ENCODE data around the gene R3HDM2.
"Not testable (repeated sequence)": the region's sequence is repeated elsewhere in the genome, so short reads cannot be mapped to it uniquely, and the experiment has no call there.

Gene R3HDM2

DNA sequence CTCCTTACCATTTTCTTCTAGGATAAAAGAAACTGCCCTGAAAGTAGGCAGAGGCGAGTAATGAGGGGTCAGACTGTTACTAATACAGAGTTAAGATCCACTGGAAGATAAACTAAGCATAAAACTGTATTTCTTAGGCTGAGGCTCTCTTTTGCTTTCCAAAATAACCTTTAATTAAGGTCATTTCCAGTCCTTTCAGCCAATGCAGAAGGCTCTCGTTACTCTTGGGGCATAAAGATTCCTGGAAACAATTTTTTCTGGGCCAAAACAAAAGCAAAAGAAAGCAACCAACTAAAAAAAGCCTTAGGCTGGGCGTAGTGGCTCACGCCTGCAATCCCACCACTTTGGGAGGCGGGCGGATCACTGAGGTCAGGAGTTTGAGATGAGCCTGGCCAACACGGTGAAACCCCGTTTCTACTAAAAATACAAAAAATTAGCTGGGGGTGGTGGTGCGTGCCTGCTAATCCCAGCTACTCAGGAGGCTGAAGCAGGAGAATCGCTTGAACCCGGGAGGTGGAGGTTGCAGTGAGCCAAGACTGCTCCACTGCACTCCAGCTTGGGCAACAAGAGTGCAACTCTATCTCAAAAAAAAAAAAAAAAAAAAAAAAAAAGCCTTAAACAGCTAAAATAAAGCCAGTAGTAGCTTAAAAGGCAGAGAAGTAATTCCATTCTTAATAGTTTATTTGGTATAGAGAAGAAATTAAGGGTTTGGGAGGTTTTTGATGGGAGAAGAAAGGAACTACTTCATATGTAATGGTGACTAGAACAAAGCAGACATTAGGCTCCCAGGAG, 111.0 kb downstream of the R3HDM2 start:
- DNase-seq = no peak

DNA sequence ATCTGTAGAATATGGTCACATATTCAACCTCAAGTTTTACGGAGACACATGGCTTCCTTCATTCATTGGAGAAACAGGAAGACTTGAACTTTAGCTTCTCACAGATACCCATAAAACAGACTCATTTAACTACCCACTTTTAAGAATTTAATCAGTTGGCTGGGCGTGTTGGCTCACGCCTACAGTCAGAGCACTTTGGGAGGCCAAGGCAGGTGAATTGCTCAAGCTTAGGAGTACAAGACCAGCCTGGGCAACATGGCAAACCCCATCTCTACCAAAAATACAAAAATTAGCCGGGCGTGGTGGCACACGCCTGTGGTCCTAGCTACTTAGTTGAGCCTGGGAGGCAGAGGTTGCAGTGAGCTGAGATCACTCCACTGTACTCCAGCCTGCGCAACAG, 115.2 kb downstream of the R3HDM2 start:
- no peak for DNase-seq

DNA sequence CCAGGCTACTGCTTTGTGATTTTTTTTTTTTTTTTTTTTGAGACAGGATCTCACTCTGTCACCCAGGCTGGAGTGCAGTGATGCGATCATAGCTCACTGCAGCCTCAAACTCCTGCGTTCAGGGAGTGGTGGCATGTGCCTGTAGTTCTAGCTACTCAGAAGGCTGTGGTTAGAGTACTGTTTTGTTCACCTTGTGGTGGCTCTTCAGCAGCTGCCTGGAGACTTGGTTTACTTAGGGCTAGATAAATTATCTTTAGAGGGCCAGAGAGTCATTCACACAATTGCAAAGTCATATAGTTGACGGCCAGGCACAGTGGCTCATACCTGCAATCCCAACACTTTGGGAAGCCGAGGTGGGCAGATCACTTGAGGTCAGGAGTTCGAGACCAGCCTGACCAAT, 118.6 kb downstream of the R3HDM2 start:
- DNase-seq = not testable (repeated sequence)

DNA sequence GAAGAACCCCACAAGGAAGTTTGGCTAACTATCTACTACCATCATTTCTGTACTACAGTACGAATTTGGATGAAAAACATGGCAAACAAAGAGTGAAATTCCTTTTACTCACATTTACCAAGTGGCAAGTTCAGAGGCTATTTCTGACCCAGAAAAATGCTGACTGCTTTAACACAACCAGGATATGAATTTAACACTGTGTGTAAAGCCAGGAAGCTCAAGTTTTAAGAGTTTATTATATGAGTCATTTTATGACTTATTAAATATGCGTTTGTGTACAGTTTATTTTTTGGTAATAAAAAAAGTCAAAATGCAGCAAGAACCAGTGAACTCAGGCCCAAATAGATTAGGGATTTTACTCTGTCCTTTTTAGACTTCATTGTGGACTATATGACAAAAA, 121.4 kb downstream of the R3HDM2 start:
- DNase-seq = no peak

DNA sequence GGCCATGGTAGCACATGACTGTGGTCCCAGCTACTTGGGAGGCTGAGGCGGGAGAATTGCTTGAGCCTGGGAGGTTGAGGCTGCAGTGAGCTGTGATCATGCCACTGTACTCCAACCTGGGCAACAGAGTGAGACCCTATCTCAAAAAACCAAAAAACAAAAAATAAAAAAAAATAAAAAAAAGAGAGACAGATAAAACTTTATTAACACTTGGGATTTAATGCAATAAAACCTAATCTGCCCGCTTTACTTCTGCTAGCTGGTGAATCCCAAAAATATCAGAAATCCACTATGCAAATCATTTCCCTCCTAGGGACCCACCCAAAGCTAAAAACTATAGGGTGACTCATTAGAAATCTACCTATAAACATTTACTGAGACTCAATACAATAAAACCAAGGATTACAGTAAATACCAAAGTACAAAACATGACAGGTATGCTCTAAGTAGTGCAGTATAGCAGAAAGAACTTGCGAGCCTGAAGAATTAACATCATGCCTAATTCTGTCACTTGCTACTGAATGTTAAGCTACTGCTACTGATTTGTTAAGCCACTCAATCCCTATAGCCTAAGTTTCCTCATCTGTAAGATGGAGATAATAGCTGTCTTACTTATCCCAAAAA, 129.8 kb downstream of the R3HDM2 start:
- DNase-seq = no peak

DNA sequence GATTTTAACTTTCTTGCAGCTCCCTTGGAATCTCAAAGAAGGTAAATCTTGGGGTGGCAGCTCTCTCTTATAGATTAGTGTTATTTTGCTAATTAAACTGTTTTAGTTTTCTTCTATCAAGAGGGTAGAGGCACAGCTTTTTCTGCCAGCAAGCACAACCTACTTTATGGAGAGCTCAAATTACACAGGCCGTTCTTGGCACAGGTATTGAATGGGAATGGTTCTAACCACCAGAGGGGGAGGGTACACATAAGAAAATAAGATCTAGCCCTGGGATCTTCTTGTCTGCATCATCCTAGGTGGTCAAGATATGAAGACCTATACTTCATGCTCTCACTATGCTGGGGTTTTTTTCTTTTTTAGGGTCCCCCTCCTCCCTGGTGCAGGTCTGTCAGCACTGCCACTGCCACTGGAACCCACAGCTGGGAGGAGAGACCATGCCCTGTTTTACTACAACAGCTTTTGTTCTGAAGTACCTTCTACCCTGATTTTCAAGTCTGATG, 131.3 kb downstream of the R3HDM2 start:
- DNase-seq = peak; percentile 46

DNA sequence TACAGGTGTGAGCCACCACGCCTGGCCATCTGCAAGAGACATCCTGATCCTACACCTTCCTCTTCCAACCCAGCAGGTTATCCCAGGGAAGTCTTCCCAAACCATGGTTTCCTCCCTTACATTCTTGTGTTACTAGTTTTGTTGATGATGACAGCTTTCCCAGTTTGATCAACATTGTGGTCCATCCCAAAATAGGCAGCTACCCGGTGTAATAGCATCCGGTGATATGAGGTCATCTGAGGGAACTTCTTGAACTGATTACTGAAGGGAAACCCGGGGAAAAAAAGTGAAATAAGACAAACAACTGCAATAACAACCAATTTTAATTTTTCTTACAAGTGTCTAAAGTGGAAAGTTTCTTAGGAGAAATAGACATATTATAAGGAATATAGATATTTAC, 134.6 kb downstream of the R3HDM2 start:
- no peak for DNase-seq

DNA sequence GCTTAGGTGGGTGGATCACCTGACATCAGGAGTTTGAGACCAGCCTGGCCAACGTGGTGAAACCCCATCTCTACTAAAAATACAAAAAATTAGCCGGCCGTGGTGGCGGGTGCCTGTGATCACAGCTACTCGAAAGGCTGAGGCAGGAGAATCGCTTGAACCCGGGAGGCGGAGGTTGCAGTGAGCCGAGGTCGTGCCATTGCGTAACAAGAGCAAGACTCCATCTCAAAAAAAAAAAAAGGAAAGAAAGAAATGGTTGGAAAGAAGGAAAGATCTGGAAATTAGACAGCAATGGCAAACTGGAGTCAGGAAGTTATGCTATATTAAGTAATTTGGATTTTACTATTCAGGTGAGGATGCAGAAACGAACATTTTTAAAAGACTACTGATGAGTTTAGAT, 148.8 kb downstream of the R3HDM2 start:
- not testable (repeated sequence) for DNase-seq

DNA sequence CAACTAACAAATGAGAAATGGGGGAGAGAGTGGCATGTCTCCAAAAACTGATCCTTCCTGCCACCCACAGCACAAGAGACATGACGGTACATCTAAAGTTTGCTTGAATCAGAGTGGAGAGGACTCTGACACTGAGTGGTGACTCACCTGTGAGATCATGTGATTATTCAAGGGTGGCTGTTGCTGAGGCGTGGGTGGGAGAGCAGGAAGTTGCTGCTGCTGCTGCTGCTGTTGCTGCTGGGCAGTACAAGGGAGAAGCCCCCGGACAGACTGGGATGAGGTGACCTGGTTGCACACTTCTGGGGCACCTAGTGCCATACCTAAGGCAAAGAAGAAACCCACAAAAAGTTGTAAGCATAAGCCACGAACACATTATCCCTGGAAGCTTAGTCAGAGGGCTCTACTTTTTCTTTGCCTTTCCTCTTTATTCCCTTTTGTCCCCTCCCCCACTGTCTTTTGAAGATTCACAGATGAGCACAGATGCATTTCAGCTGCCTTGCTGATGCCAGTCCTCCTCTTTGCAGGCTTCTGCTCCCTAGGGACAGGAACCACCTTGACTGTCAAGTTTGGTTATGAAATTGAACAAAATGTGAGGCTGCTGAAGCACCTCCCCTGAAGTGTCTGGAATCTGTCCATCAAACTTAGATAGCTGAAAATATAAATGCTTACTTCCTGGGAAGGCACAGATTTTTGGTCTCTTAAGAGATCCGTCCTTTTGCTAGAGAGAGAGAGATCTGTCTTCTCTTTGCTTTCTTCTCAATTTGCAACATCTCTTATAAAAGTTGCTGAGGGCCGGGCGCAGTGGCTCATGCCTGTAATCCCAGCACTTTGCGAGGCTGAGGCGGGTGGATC, 150.4 kb downstream of the R3HDM2 start:
- DNase-seq = peak; percentile 52

DNA sequence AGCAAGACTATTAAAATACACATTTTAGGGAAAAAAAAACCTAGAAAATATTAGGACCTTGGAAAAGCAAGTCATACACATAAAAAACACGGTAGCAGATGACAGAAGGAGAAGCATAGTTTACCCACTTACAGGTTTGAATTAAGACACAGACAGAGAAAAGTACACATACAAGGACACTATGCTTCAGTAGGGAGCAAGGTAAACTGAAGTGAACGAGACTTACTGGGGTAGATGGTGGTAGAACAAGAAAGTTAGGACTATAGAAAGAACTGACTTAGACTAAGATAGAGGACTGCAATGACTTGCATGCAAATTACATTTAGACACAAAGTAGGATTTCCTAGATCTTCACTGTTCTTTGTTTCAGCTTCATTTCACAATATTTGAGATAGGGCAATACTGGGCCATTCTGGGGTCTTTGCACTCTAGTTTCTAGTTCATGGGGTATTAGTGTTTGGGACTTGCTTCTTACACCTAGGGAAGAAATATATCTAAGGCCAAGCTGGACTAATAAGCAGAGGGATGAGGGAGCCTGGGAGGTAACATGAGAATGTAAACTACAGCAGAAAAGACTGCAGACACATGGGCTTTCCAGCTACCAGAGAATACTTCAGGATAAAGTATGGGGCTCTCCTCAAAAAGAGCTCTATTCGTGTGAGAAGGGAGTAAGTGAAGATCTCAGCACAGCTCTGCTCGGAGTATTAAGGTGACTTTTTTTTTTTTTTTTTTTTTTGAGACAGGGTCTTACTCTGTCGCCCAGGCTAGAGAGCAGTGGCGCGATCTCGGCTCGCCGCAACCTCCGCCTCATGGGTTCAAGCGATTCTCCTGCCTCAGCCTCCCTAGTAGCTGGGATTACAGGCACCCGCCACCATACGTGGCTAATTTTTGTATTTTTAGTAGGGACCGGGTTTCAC, 152.1 kb downstream of the R3HDM2 start:
- no peak for DNase-seq

DNA sequence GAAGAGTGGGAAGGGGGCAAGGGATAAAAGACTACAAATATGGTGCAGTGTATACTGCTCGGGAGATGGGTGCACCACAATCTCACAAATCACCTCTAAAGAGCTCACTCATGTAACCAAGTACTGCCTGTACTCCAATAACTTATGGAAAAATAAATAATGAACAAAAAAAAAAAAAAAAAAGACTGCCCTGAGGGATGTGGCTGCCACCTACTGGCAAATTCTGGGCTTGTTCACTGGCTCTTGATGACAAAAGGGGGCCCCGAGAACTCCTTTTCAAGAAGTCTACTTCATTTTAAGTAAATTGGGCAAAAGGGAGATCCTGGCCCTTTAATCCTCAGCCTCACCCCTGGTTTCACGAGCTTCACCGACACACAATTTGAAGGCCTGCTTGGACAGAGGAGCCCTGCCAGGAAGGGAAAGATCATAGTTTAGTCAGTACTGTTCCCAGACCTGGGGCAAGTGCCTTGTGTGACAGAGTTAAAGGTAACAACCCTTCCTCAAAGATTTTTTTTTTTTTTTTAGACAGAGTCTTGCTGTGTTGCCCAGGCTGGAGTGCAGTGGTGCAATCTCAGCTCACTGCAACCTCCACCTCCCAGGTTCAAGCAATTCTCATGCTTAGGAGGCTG, 153.8 kb downstream of the R3HDM2 start:
- DNase-seq = no peak

DNA sequence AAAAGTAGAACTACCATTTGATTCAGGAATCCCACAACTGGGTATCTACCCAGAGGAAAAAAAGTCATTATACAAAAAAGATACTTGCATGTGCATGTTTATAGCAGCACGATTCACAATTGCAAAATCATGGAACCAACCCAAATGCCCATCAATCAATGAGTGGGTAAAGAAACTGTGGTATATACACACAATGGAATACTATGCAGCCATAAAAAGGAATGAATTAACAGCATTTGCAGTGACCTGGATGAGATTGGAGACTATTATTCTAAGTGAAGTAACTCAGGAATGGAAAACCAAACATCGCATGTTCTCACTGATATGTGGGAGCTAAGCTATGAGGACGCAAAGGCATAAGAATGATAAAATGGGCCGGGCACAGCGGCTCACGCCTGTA, 154.6 kb downstream of the R3HDM2 start:
- DNase-seq = not testable (repeated sequence)

DNA sequence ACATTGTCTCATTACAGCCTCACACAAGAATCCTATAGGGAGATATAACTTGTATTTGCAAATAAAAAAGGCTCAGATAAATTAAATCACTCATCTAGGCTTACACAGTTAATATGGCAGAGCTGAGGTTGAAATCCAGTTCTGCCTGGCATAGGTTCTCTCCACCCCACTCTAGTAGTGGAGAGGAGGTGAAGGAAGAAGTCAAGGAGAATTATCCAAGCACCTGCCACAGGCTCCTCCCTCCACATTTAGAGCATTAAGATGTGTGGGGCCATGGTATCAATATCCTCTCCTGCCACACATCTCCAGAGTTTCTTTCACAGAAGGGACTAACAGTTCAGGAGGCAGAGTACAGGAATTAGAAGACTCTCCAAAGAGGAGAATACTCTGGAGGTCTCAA, 157.3 kb downstream of the R3HDM2 start:
- no peak for DNase-seq

DNA sequence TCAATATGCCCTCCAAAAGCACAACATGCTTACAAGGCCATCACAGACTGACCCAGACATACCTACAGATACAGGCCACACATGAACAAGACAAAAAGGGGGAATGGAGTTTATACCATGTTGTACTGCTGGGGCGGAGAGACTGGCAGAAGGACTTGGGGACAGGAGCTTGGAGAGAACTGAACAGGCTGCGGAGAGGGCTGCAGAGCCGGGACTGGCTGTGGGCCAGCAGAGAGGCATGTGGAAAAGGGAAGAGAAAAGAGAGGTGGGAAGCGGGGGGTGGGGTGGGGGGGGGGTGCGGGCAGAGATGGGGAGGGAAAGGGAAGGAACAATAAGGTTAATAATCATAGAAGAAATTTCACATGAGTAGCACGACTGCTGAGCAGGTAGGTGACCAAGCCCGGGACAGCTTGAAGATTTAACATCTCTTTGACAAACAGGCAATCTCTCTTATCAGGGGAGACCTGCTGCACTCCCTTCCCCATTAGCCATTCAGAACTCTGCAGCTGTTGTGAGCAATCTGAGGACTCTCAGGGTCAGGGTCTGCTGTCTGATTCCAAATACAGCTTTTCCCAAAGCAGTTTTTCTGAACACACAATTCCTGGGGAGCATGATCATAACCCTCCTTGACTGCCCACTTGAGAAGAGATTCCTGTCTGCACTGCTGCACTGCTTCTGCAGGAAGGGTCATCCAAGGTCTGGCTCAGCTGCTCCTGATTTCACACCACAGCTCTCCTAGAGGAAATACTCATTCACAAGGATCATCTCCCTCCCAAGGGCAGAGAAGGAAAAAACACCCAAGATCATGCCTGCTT, 158.3 kb downstream of the R3HDM2 start:
- no peak for DNase-seq

DNA sequence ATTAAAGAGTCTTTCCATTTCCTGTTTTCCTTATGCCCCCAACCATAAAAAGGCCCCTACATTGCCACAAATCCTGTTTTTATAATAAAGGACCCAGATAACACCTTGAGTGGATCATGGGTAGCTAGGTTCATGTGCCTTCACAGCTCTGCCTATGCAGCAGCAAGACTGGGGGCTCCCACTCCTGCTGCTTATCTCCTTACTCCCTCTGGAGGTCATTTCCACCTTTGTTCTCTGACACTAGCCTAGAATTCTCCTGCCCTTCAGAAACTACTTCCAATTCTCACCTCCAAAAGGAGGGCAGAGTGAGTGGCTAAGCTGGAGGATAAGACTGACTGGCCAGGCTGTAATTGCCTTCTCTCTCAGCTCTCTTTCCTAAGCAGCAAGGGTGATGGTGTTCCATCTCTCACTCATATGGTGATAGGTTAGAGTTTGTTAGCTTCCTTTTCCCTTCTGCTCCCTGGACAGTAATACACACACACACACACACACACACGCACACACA, 159.8 kb downstream of the R3HDM2 start:
- no peak for DNase-seq

DNA sequence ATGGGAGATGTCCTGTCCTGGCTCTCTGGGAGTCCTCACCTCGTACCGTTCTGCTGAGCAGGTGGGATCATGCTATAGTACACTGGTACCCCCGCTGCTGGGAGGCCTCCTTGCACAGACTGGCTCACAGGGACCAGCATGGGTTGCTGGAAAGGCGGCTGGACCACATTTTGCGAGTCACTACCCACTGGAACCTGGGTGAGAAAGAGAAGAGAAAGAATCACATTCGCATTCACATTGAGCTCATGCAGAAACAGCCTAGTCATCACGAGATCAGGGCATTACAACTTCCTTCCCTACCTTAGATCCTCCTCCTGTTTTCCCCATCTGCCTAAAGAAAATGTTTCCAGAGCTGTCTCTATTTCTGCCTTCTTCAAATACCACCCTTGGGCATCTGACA, 162.6 kb downstream of the R3HDM2 start:
- no peak for DNase-seq

DNA sequence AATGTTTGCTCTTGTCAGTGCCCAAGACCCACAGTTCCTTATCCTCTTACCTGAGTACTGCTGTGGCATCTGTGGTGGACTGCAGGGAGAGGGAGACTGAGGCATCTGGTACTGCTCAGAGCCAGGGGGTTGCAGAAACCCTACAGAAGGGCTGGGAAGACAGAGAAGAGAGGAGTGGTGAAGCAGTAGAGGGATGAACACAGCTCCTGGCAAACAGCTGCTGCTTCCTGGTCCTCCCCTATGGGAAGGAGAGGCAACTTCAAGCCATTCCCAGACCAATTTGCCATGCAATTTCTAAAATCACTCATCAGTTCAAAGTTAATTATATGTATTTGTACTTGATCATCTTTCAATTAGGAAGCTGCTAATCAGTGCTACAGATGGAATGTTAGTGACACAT, 164.2 kb downstream of the R3HDM2 start:
- no peak for DNase-seq

DNA sequence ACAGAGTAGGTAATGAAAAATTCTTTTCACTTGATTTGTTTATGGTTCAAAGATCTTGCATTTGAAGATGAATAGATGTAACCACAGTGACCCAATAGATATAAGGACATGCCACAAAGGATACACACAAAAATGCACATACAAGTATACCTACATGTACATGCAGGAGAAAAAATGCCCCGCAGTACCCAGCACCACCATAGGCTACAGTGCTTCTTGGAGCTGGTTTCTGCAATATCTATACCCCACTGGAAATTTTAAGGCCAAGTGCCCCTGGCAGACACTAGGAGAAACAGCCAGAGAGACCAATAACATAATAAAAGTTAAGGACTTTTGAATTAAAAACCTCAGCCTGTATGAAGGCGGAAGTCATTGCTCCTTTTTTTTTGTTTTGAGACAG, 167.7 kb downstream of the R3HDM2 start:
- no peak for DNase-seq

DNA sequence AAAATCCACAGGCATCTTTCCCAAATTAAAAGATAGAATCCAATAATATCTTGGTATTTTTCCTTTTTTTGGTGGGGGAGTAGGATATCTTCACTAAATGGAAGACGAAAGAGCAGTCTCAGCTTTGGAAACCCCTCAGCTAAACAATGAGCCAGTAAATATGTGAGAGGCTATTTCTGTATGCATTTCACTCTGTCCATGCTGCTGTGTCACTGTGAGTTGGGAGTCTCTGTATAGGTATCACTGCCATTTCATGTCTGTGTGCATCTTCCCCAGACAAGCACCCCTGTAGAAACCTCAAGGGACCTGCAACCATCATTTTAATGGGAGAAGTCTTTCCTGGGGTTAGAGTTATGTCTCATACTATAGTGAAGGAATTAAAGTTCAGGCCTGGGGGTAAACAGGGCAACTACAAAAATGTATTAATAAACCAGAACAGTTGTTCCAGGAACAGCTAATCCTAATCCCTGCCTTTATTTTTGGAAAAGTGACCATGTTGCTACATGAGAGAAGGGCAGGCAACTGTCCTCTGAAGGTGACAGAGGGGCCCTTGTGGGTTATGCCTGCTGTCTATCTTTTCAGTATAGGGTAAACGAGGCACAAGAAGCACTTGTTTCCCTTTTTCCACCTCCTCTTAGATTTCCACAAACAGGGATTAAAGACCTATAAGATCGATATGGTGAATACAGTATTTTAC, 168.6 kb downstream of the R3HDM2 start:
- DNase-seq = no peak

DNA sequence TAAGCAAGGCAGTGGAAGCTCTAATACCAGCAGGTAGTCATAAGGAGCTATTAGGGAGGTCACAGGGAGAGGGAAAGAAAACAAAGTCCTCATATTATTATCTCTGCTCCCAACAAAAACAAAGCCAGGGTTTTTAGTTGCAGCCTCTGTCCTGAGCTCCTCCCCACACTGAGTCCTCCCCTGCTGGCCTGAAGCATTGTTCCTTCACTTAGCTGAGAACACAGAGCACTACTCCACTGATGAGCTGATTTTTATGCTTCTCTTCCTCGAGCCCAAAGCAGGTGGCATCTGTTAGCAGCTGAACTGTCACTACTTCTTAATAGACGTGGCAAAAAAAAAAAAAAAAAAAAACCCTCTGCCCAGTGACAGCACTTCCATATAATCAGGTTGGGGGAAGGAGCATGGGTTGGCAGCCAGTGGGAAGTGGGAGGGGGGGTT, 169.4 kb downstream of the R3HDM2 start:
- DNase-seq = peak; percentile 75
